Measurements from ENCODE around the gene ACOX1.

DNA sequence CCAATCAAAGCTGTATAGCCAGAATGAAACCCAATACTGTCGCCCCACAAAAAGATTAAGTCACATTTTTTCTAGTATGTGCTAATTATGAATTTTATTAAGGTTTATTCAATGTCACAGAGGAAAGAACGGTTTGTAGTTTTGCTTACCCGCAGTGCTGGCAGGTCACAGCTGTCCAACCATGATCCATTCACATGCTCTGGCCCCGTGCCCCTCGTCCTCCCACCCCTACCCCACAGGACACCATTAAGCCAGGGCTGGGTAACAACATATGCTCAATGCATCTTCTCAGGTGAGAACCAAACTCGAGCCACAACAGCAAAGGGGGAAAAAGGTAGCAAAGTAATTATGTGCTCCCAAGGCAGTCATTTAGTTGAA is 37.5 kb downstream of the ACOX1 start:
- TF ChIP-seq, protein P1, sequence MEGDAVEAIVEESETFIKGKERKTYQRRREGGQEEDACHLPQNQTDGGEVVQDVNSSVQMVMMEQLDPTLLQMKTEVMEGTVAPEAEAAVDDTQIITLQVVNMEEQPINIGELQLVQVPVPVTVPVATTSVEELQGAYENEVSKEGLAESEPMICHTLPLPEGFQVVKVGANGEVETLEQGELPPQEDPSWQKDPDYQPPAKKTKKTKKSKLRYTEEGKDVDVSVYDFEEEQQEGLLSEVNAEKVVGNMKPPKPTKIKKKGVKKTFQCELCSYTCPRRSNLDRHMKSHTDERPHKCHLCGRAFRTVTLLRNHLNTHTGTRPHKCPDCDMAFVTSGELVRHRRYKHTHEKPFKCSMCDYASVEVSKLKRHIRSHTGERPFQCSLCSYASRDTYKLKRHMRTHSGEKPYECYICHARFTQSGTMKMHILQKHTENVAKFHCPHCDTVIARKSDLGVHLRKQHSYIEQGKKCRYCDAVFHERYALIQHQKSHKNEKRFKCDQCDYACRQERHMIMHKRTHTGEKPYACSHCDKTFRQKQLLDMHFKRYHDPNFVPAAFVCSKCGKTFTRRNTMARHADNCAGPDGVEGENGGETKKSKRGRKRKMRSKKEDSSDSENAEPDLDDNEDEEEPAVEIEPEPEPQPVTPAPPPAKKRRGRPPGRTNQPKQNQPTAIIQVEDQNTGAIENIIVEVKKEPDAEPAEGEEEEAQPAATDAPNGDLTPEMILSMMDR (conservative IDR thresholded peaks at IDR 0.05; ENCODE audit: low read length), result no peak
- no peak for TF ChIP-seq EZH2phosphoT487 (IDR thresholded peaks at IDR 0.05; ENCODE audit: borderline replicate concordance)
